Activated T-helper 17 cell treated with anti-CD3 and anti-CD28 coated beads, Interleukin-2, amount 50 U/mL, for 72 hours (primary cell): ENCODE measurements around the gene AJUBA. TPM values are rescaled to one million over a fixed set of nuclear protein-coding genes. Genes with fewer than 3 reads are reported as not detected.
A peak's percentile ranks its signal among the peaks of the same experiment; 100 is the strongest.
"Not testable (repeated sequence)": the region's sequence is repeated elsewhere in the genome, so short reads cannot be mapped to it uniquely, and the experiment has no call there.

Experiments used
- ATAC-seq: fragments of 150-1000 bp; cut with Tn5 transposase; replicated peaks from 2 replicates; pipeline ENCODE4 v1.10.0; 2021; ENCODE audit warnings: mild to moderate bottlenecking, moderate library complexity
- H3K27ac Mint-ChIP-seq: one replicate; pipeline ENCODE4 v1.8.0; 2022; ENCODE audit warnings: mixed read lengths
- H3K27me3 Mint-ChIP-seq: one replicate; pipeline ENCODE4 v1.8.0; 2022; ENCODE audit warnings: mixed read lengths
- H3K36me3 Mint-ChIP-seq: one replicate; pipeline ENCODE4 v1.8.0; 2022; ENCODE audit warnings: low read depth, mild to moderate bottlenecking, mixed read lengths
- H3K4me1 Mint-ChIP-seq: one replicate; pipeline ENCODE4 v1.8.0; 2022; ENCODE audit warnings: mixed read lengths
- H3K4me3 Mint-ChIP-seq: one replicate; pipeline ENCODE4 v1.8.0; 2022; ENCODE audit warnings: mild to moderate bottlenecking, mixed read lengths
- H3K9me3 Mint-ChIP-seq: one replicate; pipeline ENCODE4 v1.8.0; 2022; ENCODE audit warnings: mixed read lengths
- total RNA-seq, 2 donors: library from RNA; stranded (reverse); gene quantifications; one replicate each; pipeline ENCODE4 v1.2.3, GENCODE V29; 2022

AJUBA gene
- total RNA-seq, 2 donors from 2014 or later, result 1.1 to 7.5 TPM

DNA sequence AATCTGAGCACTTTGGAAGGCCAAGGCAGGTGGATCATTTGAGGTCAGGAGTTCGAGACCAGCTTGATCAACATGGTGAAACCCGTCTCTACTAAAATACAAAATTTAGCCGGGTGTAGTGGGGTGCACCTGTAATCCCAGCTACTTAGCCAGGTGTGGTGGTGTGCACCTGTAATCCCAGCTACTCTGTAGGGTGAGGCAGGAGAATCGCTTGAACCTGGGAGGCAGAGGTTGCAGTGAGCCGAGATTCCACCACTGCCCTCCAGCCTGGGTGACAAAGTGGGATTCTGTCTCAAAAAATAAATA lies 31.4 kb upstream of the AJUBA start:
- not testable (repeated sequence) for H3K9me3 Mint-ChIP-seq, H3K27ac Mint-ChIP-seq, H3K4me3 Mint-ChIP-seq, H3K27me3 Mint-ChIP-seq, ATAC-seq, H3K36me3 Mint-ChIP-seq
- H3K4me1 Mint-ChIP-seq, result peaks cover 11% of the 10 kb centered on the region

DNA sequence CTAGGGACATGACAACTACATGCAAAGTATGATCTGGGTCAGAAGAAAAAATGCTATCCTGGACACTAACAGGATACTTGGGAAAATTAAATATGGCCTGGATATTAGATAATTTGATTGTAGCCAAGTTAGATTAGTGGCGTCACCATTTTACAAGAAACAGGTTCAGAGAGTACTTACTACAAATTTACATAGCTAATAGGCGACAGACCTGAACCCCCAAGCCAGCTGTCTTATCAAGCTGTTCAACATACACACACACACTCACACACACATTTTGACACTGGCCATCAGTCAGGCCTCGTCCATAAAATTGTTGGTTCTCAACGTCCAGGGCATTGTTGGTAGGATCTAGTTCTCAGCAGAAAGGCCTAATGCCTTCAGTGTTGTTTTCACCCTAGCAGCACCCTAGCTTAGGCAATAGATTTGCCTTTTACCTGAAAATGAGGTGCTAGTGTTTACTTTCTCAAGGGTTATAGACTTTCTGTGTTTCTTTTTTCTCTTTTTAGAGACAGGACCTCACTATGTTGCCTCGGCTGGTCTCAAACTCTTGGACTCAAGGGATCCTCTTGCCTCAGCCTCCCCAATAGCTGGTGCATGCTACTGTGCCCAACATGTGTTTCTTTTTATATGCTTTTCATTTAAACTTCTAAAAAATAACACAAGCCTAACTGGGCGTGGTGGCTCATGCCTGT lies 30.9 kb upstream of the AJUBA start:
- no peak overlapping the region for H3K27ac Mint-ChIP-seq
- H3K36me3 Mint-ChIP-seq, result no peaks in the 10 kb centered on the region
- H3K4me1 Mint-ChIP-seq, result peaks cover 15% of the 10 kb centered on the region
- no peak for ATAC-seq
- no peaks in the 10 kb centered on the region for H3K27me3 Mint-ChIP-seq
- H3K4me3 Mint-ChIP-seq, result no peak overlapping the region
- no peaks in the 10 kb centered on the region for H3K9me3 Mint-ChIP-seq

DNA sequence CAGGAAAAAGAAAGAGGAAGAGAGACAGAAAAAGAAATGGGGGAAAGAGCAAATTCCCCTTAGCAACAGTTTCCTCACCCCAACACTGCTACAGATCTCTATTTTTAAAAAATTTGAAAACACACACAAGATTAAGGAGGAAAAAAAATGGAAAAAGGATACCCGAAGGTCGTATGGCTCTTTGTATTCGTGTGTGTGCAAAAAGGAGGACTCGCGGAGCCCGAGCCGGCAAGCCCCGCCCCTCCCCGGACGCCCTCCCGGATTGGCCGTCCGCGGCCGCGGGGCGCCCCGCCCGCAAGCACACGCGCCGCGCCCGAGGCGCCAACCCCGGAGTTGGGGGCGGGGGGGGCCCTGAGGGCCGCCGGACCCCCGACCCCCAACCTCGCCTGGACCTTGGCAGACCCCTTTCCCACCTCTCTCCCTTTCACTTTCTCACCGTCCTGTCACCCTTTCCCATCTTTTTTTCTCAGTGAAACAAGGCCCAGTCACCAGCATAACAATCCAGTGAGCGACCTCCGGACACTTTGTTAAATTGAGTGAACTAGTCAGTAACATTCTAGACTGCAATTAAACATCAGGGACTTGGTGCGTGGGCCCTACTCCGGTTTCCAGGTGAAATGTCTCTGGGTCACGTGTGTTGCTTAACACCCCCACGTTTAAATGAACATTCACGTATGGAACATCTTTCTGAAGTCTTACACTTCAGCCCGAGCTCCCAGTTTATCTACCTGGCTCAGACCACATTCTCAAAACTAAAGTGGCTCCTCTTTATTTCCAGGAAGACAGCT lies 27.8 kb upstream of the AJUBA start, which contains the start of gene C14orf93:
TSS of gene C14orf93 (minus strand) at position 205 of the 788 bp plus-strand sequence. CDS start 11,120 bp downstream, outside the sequence.
- peak within 1 kb of the TSS; percentile 89 for H3K27ac Mint-ChIP-seq
- no peaks in the 10 kb centered on the region for H3K27me3 Mint-ChIP-seq
- no peaks in the 10 kb centered on the region for H3K36me3 Mint-ChIP-seq
- H3K4me3 Mint-ChIP-seq, result peak within 1 kb of the TSS; percentile 99
- no peaks in the 10 kb centered on the region for H3K9me3 Mint-ChIP-seq
- H3K4me1 Mint-ChIP-seq, result peaks cover 16% of the 10 kb centered on the region
- peak; percentile 42 for ATAC-seq

DNA sequence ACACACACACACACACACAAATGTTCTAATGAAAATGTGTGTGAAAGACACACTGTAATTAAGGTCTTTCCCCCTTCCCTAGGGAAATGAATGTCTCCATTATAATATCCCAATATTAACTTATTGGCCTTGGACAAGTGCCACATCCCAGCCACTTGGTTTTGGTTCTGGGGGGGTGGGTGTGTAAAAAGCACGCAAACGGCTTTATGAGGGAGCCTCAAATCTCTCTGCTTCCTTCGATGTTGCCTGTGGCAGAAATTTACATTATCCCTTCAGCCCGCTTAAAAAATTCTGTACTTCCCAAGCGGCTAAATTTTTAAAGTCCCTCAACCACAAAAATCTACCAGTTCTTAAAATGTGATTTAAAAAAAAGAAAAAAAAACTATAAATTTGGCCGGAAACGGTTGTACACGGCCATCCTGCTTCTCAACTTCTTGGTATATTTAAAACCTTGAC lies 27.2 kb upstream of the AJUBA start:
- H3K4me3 Mint-ChIP-seq, result peak overlapping the region; percentile 99
- peak overlapping the region; percentile 89 for H3K27ac Mint-ChIP-seq
- H3K36me3 Mint-ChIP-seq, result no peaks in the 10 kb centered on the region
- peaks cover 20% of the 10 kb centered on the region for H3K4me1 Mint-ChIP-seq
- H3K9me3 Mint-ChIP-seq, result no peaks in the 10 kb centered on the region
- ATAC-seq, result no peak
- no peaks in the 10 kb centered on the region for H3K27me3 Mint-ChIP-seq

DNA sequence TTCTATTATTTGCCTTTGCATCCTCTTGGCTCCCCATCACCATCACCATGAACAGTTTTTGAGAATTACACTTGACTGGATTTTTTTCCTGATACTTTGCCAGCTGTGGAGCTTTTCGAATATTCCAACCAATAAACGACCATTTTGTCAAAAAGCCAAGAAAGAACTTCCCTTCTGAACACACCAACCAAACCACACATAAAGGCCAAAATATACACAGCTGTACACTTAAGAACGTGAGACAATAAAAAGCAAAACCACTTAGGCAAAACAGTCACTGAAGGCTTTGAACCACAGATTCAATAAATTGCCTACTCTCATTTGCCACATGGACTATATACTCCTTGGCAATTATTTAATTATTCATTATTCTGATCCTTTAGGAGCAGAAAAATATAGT lies 26.5 kb upstream of the AJUBA start:
- H3K9me3 Mint-ChIP-seq, result no peaks in the 10 kb centered on the region
- peak overlapping the region; percentile 45 for H3K27ac Mint-ChIP-seq
- H3K4me1 Mint-ChIP-seq, result peaks cover 20% of the 10 kb centered on the region
- no peaks in the 10 kb centered on the region for H3K36me3 Mint-ChIP-seq
- H3K4me3 Mint-ChIP-seq, result peak overlapping the region; percentile 99
- ATAC-seq, result no peak
- no peaks in the 10 kb centered on the region for H3K27me3 Mint-ChIP-seq

DNA sequence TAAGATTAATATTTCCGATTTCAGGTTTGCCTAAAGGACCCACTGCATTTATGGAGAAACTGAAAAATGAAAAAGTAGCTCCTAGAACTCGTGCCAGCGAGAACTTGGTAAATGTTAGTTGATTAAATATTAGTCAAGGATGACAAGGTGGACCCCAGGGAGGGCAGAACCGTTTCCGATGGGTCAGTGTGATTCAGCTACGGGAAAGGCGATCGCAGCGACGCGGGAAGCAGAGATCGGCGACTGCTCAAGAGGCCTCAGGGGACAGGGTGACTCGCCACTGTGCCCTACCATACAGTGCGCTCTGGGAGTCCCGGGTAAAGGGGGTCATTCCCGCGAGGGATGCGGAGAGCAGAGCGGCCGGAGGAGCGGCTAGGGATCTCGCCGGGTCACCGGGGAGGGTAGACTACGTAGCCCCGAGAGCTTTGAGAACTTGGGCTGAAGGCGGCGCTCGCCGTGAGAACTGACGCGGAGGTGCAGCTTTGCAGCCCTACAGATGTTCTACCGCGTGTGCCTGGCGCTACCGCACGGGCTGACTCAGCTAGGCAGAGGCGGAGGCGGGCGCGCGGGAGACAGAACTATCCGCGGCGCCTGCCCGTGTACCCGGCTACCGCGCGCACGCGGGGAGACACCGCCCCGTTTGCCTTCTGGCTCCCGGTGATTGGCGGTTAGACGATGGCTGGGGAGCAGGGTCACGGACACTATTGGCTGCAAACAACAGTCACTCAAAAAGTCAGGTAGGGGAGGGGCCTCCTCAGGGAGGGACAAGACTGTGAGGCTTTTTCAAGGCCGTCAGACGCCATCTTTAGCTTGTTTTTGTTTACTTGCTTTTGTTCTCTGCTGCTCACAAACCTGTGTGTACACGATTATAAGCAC lies 24.4 kb upstream of the AJUBA start:
- Mint-ChIP-seq H3K9me3 (no peaks in the 10 kb centered on the region), H3K4me3 (peak overlapping the region; percentile 99), H3K27me3 (no peaks in the 10 kb centered on the region), H3K27ac (peak overlapping the region; percentile 97), H3K4me1 (peaks cover 20% of the 10 kb centered on the region), H3K36me3 (no peaks in the 10 kb centered on the region)
- ATAC-seq, result peak; percentile 98

DNA sequence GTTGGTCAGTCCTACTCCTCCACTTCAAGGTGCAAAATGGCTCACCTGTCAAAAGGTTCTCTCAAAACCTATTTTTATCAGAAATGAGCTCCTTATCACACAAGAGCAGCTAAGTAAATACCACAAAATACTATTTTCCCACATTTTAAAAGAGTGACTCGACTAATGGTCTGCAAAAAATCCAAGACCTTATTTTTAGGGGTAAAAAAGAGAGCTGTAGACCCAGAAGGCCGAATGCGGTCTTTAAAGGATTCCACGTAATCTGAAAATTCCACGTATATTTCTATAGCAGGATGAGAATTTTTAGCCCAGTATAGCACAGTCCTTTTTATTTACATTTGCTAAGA lies 23.8 kb upstream of the AJUBA start:
- Mint-ChIP-seq H3K27me3 (no peaks in the 10 kb centered on the region), H3K9me3 (no peaks in the 10 kb centered on the region), H3K36me3 (no peaks in the 10 kb centered on the region), H3K4me3 (peak overlapping the region; percentile 99), H3K4me1 (peaks cover 20% of the 10 kb centered on the region), H3K27ac (peak overlapping the region; percentile 97)
- ATAC-seq, result no peak

DNA sequence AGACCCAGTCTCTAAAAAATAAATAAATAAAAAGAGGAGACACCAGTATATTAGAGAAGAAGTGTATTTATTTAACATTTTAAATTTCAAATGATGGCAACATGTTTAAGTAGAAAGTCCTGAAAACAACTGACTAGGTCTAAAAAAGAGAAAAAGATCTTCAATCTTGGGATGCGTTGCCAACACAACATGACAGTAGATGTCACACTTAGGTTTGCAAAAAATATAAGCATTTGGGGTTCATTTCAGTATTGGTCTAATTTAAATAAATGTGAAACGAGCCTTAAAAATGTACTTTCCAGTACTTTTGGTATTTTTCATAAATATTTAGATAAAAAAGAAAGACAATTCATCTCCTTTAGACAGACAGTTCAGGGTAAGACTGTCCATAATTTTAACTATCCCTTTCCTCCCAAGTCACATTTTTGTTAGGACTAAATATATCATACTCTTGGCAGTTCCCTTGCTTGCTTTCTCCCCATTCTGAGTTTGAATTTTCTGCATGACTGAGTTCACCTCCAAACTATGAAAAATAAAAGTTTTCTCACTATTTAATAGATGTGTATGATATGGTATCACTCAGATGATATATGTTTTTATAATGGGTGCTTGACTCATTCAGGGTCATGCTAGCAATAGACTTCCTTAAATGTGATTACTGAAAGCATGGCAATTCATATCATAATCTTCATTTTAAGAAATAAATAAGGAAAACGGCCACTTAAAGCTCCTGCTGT lies 23.3 kb upstream of the AJUBA start:
- Mint-ChIP-seq H3K36me3 (no peaks in the 10 kb centered on the region), H3K27me3 (no peaks in the 10 kb centered on the region), H3K4me3 (peak overlapping the region; percentile 99), H3K4me1 (peaks cover 20% of the 10 kb centered on the region), H3K27ac (peak overlapping the region; percentile 97), H3K9me3 (no peaks in the 10 kb centered on the region)
- no peak for ATAC-seq

DNA sequence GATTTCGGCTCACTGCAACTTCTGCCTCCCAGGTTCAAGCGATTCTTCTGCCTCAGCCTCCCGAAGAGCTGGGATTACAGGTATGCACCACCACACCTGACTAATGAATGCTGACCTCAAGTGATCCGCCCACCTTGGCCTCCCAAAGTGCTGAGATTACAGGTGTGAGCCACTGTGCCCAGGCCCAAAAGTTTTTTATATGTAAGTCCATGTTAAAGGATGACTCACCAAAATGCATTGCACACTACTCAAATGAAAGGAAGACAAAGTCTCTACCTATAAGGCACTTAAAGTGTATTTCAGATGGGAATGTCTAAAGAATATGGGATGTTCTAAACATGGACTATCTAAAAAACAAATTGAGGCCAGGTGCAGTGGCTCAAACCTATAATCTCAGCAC lies 21.9 kb upstream of the AJUBA start:
- not testable (repeated sequence) for ATAC-seq, H3K9me3 Mint-ChIP-seq, H3K4me3 Mint-ChIP-seq, H3K36me3 Mint-ChIP-seq, H3K27ac Mint-ChIP-seq, H3K27me3 Mint-ChIP-seq
- peaks cover 13% of the 10 kb centered on the region for H3K4me1 Mint-ChIP-seq

DNA sequence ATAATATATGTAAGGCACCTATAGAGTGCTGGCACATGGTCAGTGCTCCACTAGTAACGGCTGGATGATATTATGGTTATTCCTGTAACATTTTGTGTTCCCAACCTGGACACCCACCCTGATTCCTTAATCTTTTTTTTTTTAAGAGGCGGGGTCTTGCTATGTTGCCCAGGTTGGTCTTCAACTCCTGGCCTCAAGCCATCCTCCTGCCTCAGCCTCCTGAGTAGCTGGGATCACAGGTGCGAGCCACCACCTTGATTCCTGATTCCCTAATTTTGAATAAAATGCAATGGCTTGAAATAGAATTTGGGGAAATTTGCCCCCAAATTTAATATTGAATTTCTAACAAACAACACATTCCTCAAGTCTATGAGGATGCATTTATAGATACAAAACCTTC lies 20.2 kb upstream of the AJUBA start:
- H3K9me3 Mint-ChIP-seq, result no peaks in the 10 kb centered on the region
- H3K27me3 Mint-ChIP-seq, result no peaks in the 10 kb centered on the region
- no peak for ATAC-seq
- H3K4me3 Mint-ChIP-seq, result no peak overlapping the region
- H3K4me1 Mint-ChIP-seq, result peaks cover 6% of the 10 kb centered on the region
- no peaks in the 10 kb centered on the region for H3K36me3 Mint-ChIP-seq
- H3K27ac Mint-ChIP-seq, result no peak overlapping the region

DNA sequence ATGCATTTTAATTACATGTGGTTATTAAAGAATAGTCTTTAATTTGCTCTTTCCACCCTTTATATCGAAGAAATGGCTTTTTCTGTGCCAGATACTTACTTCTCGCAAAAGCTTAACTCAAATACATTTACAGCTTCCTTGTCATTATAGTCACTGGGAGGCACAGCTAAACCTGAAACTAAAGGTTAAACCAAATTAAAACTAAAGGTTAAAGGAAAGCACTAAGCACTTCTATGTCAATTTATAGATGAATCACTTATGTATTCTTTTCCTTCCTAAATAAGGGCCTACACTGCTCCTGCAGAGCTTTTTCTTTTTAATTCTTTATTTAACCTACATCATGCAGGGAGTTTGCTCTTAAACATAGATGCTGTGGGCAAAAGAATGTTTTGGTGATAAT lies 18.5 kb upstream of the AJUBA start:
- Mint-ChIP-seq H3K4me1 (peaks cover 6% of the 10 kb centered on the region), H3K4me3 (no peak overlapping the region), H3K9me3 (no peaks in the 10 kb centered on the region), H3K27me3 (no peaks in the 10 kb centered on the region), H3K36me3 (no peaks in the 10 kb centered on the region), H3K27ac (no peak overlapping the region)
- ATAC-seq, result peak; percentile 32

DNA sequence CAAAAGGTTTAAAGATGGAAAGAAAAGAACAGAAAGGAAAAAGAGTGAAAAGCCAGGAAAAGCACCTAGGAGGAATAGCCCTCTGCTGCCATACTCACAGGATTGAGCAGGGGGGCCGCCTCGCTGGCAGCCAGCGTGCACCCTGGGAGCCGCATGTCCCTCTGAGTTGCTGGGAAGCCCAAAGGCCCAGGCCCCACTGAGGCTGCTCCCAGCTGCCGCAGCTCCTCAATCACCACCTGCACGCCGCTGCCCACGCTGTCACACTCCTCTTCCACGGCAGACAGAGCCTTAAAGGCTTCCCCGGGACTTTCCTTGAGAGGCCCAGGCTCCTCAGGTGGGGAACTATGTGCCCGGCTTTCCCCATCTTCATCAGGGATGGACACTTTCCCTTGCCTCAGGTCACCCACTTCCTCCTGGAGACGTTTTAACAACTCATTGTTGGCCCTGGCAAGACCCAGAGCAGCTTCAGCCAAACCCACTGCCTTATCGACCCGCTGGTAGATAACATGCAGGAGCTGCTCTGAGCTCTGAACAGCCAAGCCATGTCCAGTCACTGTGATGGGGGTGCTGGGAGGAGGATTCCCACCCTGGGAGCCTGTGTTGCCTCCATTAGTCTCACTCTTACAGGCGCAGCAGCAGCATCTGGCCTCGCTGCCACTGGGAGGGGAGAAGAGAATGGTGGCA lies 16.1 kb upstream of the AJUBA start:
- Mint-ChIP-seq H3K27me3 (no peaks in the 10 kb centered on the region), H3K27ac (no peak overlapping the region), H3K9me3 (no peaks in the 10 kb centered on the region), H3K36me3 (no peaks in the 10 kb centered on the region), H3K4me3 (no peak overlapping the region), H3K4me1 (no peaks in the 10 kb centered on the region)
- ATAC-seq, result no peak

DNA sequence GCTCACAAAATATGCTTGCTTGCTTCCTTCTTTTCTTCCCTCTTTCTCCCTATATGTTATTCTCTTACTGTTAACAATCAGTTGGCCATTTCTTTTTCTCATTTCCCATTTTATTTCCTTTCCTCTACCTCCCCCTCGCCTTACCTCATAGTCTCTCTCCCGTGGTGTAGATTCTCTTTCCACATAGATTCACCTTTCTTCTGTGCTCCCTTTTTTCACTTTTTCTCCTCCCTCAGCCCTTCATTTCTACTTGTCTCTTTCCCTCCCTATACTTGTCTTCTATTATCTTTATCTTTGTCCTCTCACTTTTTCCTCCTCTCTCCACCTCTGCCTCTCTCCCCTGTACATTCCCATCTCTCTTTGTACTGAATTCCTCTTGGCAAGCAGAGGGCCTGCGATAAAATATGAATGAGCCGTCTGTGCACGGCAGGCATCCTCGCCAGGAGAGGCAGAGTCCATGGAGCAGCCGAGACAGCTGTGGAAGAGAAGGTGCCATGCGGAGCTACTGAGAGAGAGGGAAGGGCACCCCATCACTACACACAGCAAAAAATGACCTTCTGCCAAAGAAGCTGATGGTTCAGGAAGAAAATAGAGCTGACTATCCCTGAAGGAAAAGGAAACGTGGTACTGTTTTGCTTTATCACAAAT lies 15.4 kb upstream of the AJUBA start:
- Mint-ChIP-seq H3K9me3 (no peaks in the 10 kb centered on the region), H3K27me3 (no peaks in the 10 kb centered on the region), H3K4me1 (no peaks in the 10 kb centered on the region), H3K27ac (no peak overlapping the region), H3K36me3 (no peaks in the 10 kb centered on the region), H3K4me3 (no peak overlapping the region)
- no peak for ATAC-seq
